Measurements from ENCODE around the gene SLC6A6. TPM values are rescaled to one million over a fixed set of nuclear protein-coding genes. Genes with fewer than 3 reads are reported as not detected.

Gene SLC6A6
- polyA plus RNA-seq, 1 donor (not counting 4 experiments of a cell fraction or from before 2014, with no cell fraction given) = 8.3 TPM

DNA sequence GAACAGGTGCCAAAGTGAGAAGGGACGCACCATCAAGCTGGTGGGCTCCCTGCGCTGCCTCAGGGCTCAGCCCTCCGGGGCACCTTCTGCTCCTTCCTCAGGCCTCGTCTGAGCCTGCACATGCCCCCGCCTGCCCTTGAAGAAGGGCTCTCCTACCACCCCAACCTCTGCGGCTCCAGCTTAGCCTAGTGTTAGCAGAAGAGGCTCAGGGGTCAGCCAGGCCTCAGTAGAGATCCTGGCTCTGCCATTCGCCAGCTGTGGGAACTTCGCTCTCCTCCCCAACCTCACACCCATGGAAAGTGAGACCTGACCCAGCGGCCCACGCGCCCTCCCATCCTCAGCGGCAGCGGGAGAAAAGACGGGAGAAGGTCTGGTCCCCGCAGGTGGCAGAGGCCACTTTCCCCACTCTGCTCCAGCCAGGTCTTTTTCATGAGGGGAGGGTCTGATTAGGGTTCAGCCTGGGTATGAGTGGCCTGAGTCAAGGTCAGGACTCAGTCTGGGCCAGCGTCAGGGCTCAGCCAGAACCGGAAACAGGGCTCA, 129.5 kb downstream of the SLC6A6 start:
- Histone ChIP-seq H3K36me3 (ENCODE audit: control insufficient read depth in 2 of 2, extremely low read depth in 1 of 2, insufficient read depth in 2 of 2, low read length in 2 of 2) (no peaks in the 10 kb centered on the region), H3K9ac (ENCODE audit: control insufficient read depth, extremely low read depth, insufficient read depth, low read length) (no peak overlapping the region), H3K9me1 (ENCODE audit: control insufficient read depth, extremely low read depth, insufficient read depth, low read length) (no peaks in the 10 kb centered on the region), H3K4me2 (ENCODE audit: control insufficient read depth, extremely low read depth, insufficient read depth, low read depth, low read length) (no peak overlapping the region), H2AFZ (ENCODE audit: control insufficient read depth, low read length) (no peak overlapping the region), H3K79me2 (ENCODE audit: control insufficient read depth, insufficient read depth, low read length) (no peaks in the 10 kb centered on the region), H3K9me3 (ENCODE audit: control insufficient read depth, low read depth, low read length) (no peaks in the 10 kb centered on the region), H3K27ac (ENCODE audit: control insufficient read depth, insufficient read depth, low read length) (no peak overlapping the region), H3K4me3 (ENCODE audit: control insufficient read depth in 2 of 3, extremely low read depth in 1 of 3, insufficient read depth in 2 of 3, low read depth in 1 of 3, low read length in 3 of 3) (no peak overlapping the region), H3K4me1 (ENCODE audit: control insufficient read depth, extremely low read depth, insufficient read depth, low read length) (peaks cover 21% of the 10 kb centered on the region), H3K27me3 (ENCODE audit: control insufficient read depth, extremely low read depth, insufficient read depth, low read length) (no peaks in the 10 kb centered on the region), H4K20me1 (ENCODE audit: control insufficient read depth, extremely low read depth, insufficient read depth, low read length) (no peaks in the 10 kb centered on the region)
- DNase-seq (ENCODE audit: low read depth, low spot score) (no peak), FAIRE-seq (no peak)
- TF ChIP-seq, protein P1, sequence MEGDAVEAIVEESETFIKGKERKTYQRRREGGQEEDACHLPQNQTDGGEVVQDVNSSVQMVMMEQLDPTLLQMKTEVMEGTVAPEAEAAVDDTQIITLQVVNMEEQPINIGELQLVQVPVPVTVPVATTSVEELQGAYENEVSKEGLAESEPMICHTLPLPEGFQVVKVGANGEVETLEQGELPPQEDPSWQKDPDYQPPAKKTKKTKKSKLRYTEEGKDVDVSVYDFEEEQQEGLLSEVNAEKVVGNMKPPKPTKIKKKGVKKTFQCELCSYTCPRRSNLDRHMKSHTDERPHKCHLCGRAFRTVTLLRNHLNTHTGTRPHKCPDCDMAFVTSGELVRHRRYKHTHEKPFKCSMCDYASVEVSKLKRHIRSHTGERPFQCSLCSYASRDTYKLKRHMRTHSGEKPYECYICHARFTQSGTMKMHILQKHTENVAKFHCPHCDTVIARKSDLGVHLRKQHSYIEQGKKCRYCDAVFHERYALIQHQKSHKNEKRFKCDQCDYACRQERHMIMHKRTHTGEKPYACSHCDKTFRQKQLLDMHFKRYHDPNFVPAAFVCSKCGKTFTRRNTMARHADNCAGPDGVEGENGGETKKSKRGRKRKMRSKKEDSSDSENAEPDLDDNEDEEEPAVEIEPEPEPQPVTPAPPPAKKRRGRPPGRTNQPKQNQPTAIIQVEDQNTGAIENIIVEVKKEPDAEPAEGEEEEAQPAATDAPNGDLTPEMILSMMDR (optimal IDR thresholded peaks at IDR 0.05 in 1 of 3, IDR thresholded peaks at IDR 0.05 in 1 of 3, conservative IDR thresholded peaks at IDR 0.05 in 1 of 3; ENCODE audit: extremely low read depth in 1 of 3, insufficient read depth in 2 of 3, low read length in 3 of 3) = no peak
- no peak for TF ChIP-seq EZH2 (IDR thresholded peaks at IDR 0.05; ENCODE audit: low read length)
- dilution Hi-C loops (cut with MboI; ENCODE audit: extremely low pct_ligation_motif_present, low sequenced_read_pairs) = no loop called here

DNA sequence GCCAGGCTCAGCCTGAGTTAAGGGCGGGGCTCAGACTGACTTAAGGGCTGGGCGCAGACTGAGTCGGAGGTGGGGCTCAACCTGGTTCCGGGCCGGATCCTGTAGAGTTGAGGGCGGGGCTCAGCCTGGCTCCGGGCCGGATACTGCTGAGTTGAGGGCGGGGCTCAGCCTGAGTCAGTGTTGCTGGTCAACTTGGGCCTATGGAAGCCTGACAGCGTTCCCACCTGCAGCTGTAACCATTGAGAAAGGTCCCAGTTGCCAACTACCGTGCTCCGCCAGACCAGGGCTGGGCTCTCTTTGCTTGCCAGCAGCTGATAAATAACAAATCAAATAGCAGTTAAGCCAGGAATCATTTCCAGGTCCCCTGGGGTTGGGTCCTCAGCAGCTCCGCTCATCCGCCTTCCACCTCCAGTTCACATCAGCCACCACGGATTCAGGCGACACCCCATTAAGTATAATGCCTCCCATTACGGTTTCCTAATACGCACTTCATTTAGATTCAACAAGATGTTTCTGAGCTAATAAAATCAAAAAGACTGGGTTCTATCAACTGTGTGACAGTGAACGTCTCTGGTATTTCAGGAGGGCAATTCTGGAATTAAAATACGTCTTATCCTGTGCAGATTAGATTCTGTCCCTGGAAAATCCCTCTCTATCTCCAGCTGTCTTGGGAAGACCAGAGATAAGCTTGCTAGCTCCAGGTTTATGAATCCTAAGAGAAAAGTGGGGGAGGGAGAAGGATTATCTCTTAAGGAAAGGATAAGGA, 130.5 kb downstream of the SLC6A6 start:
- Histone ChIP-seq H2AFZ (ENCODE audit: control insufficient read depth, low read length) (peak overlapping the region; percentile 54), H3K9me3 (ENCODE audit: control insufficient read depth, low read depth, low read length) (no peaks in the 10 kb centered on the region), H3K27ac (ENCODE audit: control insufficient read depth, insufficient read depth, low read length) (no peak overlapping the region), H3K4me1 (ENCODE audit: control insufficient read depth, extremely low read depth, insufficient read depth, low read length) (peaks cover 21% of the 10 kb centered on the region), H4K20me1 (ENCODE audit: control insufficient read depth, extremely low read depth, insufficient read depth, low read length) (no peaks in the 10 kb centered on the region), H3K9ac (ENCODE audit: control insufficient read depth, extremely low read depth, insufficient read depth, low read length) (no peak overlapping the region), H3K79me2 (ENCODE audit: control insufficient read depth, insufficient read depth, low read length) (no peaks in the 10 kb centered on the region), H3K4me3 (ENCODE audit: control insufficient read depth in 2 of 3, extremely low read depth in 1 of 3, insufficient read depth in 2 of 3, low read depth in 1 of 3, low read length in 3 of 3) (no peak overlapping the region), H3K27me3 (ENCODE audit: control insufficient read depth, extremely low read depth, insufficient read depth, low read length) (no peaks in the 10 kb centered on the region), H3K36me3 (ENCODE audit: control insufficient read depth in 2 of 2, extremely low read depth in 1 of 2, insufficient read depth in 2 of 2, low read length in 2 of 2) (no peaks in the 10 kb centered on the region), H3K9me1 (ENCODE audit: control insufficient read depth, extremely low read depth, insufficient read depth, low read length) (no peaks in the 10 kb centered on the region), H3K4me2 (ENCODE audit: control insufficient read depth, extremely low read depth, insufficient read depth, low read depth, low read length) (peak overlapping the region; percentile 58)
- no peak for TF ChIP-seq EZH2 (IDR thresholded peaks at IDR 0.05; ENCODE audit: low read length)
- TF ChIP-seq, protein P1 (optimal IDR thresholded peaks at IDR 0.05 in 1 of 3, IDR thresholded peaks at IDR 0.05 in 1 of 3, conservative IDR thresholded peaks at IDR 0.05 in 1 of 3; ENCODE audit: extremely low read depth in 1 of 3, insufficient read depth in 2 of 3, low read length in 3 of 3) = no peak
- DNase-seq (ENCODE audit: low read depth, low spot score) = no peak
- peak; percentile 49 for FAIRE-seq
- dilution Hi-C loops (cut with MboI; ENCODE audit: extremely low pct_ligation_motif_present, low sequenced_read_pairs) = no loop called here
